Motor neuron (in vitro differentiated cells): ENCODE results near the gene FLT1. TPM values are rescaled to one million over a fixed set of nuclear protein-coding genes. Genes with fewer than 3 reads are reported as not detected.

Experiments
- ATAC-seq, 8 experiments: fragments of 200-7000 bp; cut with Tn5 transposase; replicated peaks in 6 of 8; 2 replicates each; pipeline ENCODE4 v1.8.0; 2021; ENCODE audit warnings: mild to moderate bottlenecking in 8 of 8, moderate library complexity in 8 of 8
- H3K27ac ChIP-seq, 2 donors: fragments of 250-450 bp; sonication (Bioruptor Pico); 2 replicates each; pipeline ENCODE4 v1.9.0; 2021; ENCODE audit warnings: antibody characterized with exemption in 2 of 2, mild to moderate bottlenecking in 2 of 2, moderate library complexity in 1 of 2
- H3K4me1 ChIP-seq, 2 donors: fragments of 250-450 bp; sonication (Bioruptor Pico); replicated peaks in 1 of 2; 2 replicates each; pipeline ENCODE4 v1.6.1; 2021; ENCODE audit warnings: antibody characterized with exemption in 2 of 2, mild to moderate bottlenecking in 2 of 2, moderate library complexity in 1 of 2
- H3K4me3 ChIP-seq, 5 donors: fragments of 250-450 bp; sonication (Bioruptor Pico); 2 replicates each; pipeline ENCODE4 v1.9.0; 2021; ENCODE audit warnings: antibody characterized with exemption in 5 of 5, mild to moderate bottlenecking in 5 of 5, moderate library complexity in 4 of 5
- WGBS, 10 experiments: fragments of 450-650 bp; shearing (Covaris generic); methylation state at CpG; one replicate each; pipeline ENCODE4 v1.0.0; 2022; 5-methylcytosine and 5-hydroxymethylcytosine counted together
- in situ Hi-C, 9 experiments: fragments of 400-800 bp; cut with MboI; loops; one replicate each; pipeline ENCODE4 v1.15.0; 2021; ENCODE audit warnings: low sequenced_read_pairs in 9 of 9, low pct_unique_long_range_greater_than_20kb in 2 of 9; ENCODE audit not compliant: unreplicated experiment in 9 of 9
- total RNA-seq, 8 experiments: library from RNA; unstranded; fragments of 300-600 nt; gene quantifications; 2 replicates each; pipeline versions ENCODE4 v1.2.3 to v1.2.4, GENCODE V29; 2022

Gene FLT1
- total RNA-seq, 8 experiments from 2014 or later: 0.11 to 43.8 (median 0.88) TPM

- peak in 1 of 8 experiments; percentile 3 for ATAC-seq
- peaks cover 0 to 3% of the 10 kb centered on the region in 2 donors for H3K4me1 ChIP-seq
- H3K27ac ChIP-seq: no peak overlapping the region
- peak overlapping the region; percentile 26 to 40 (median 32) for H3K4me3 ChIP-seq
- in situ Hi-C loops: no loop called here
- 3 to 81% (median 37%) methylated on average over 2 to 6 of the region's 10 CpGs; no CpG with 5 or more reads in 4 of the 10 experiments for WGBS, 10 experiments
Measured at GRCh38 chr13:28533125-28533436, 38.2 kb upstream of the FLT1 start.

GRCh38 chr13:28532388-28533124, 37.6 kb upstream of the FLT1 start:
- WGBS, 10 experiments: 2 to 11% (median 3%) methylated on average over 15 to 29 of the region's 96 CpGs; no CpG with 5 or more reads in 7 of the 10 experiments
- ATAC-seq: peak; percentile 11 to 83 (median 72)
- in situ Hi-C loops: no loop called here
- Histone ChIP-seq H3K4me3 (peak overlapping the region; percentile 26 to 40 (median 32)), H3K27ac (no peak overlapping the region), H3K4me1 (peaks cover 0 to 3% of the 10 kb centered on the region in 2 donors)

GRCh38 chr13:28531845-28532387, 37.0 kb upstream of the FLT1 start:
- H3K4me1 ChIP-seq: peaks cover 0 to 3% of the 10 kb centered on the region in 2 donors
- peak overlapping the region; percentile 26 to 40 (median 32) for H3K4me3 ChIP-seq
- no peak overlapping the region for H3K27ac ChIP-seq
- in situ Hi-C loops: no loop called here
- WGBS, 10 experiments: 0 to 29% (median 14%) methylated on average over 4 to 15 of the region's 25 CpGs; no CpG with 5 or more reads in 1 of the 10 experiments
- peak in 2 of 8 experiments; percentile 18 to 51 for ATAC-seq

- WGBS, 10 experiments: 0 to 13% (median 6%) methylated on average over 2 to 15 of the region's 39 CpGs; no CpG with 5 or more reads in 6 of the 10 experiments
- ATAC-seq: peak; percentile 24 to 64 (median 50)
- H3K4me3 ChIP-seq: peak overlapping the region; percentile 13 to 34 (median 24)
- no peak overlapping the region for H3K27ac ChIP-seq
- in situ Hi-C loops: no loop called here
- H3K4me1 ChIP-seq: peaks cover 0 to 3% of the 10 kb centered on the region in 2 donors
Measured at GRCh38 chr13:28531077-28531844, 36.3 kb upstream of the FLT1 start.

- 15 to 100% (median 38%) methylated on average over 1 to 3 of the region's 3 CpGs; no CpG with 5 or more reads in 3 of the 10 experiments for WGBS, 10 experiments
- H3K27ac ChIP-seq: no peak overlapping the region
- H3K4me1 ChIP-seq: peaks cover 0 to 3% of the 10 kb centered on the region in 2 donors
- peak overlapping the region in 2 of 5 donors; percentile 24 to 34 for H3K4me3 ChIP-seq
- in situ Hi-C loops: no loop called here
- peak in 5 of 8 experiments; percentile 13 to 40 (median 31) for ATAC-seq
Measured at GRCh38 chr13:28530729-28531076, 35.8 kb upstream of the FLT1 start.

GRCh38 chr13:28529836-28530235, 34.9 kb upstream of the FLT1 start:
- no peak overlapping the region for H3K4me3 ChIP-seq
- H3K27ac ChIP-seq: no peak overlapping the region
- peaks cover 0 to 3% of the 10 kb centered on the region in 2 donors for H3K4me1 ChIP-seq
- in situ Hi-C loops: no loop called here
- 25 to 100% (median 50%) methylated on average over 1 of the region's 1 CpG; no CpG with 5 or more reads in 3 of the 10 experiments for WGBS, 10 experiments
- no peak for ATAC-seq

GRCh38 chr13:28528848-28529247, 33.9 kb upstream of the FLT1 start:
- in situ Hi-C loops: no loop called here
- ATAC-seq: no peak
- Histone ChIP-seq H3K27ac (no peak overlapping the region), H3K4me1 (peaks cover 0 to 3% of the 10 kb centered on the region in 2 donors), H3K4me3 (no peak overlapping the region)
- whole genome bisulfite sequencing, 10 experiments: 20 to 100% (median 75%) methylated on average over 1 to 3 of the region's 3 CpGs; no CpG with 5 or more reads in 2 of the 10 experiments

GRCh38 chr13:28528388-28528787, 33.5 kb upstream of the FLT1 start:
- Histone ChIP-seq H3K27ac (no peak overlapping the region), H3K4me1 (peaks cover 0 to 3% of the 10 kb centered on the region in 2 donors), H3K4me3 (no peak overlapping the region)
- 31 to 80% (median 53%) methylated on average over 1 to 3 of the region's 3 CpGs; no CpG with 5 or more reads in 3 of the 10 experiments for WGBS, 10 experiments
- no peak for ATAC-seq
- in situ Hi-C loops: no loop called here

- ATAC-seq: no peak
- Histone ChIP-seq H3K4me3 (no peak overlapping the region), H3K4me1 (no peaks in the 10 kb centered on the region), H3K27ac (no peak overlapping the region)
- in situ Hi-C loops: no loop called here
- 46 to 91% (median 85%) methylated on average over 3 to 11 of the region's 13 CpGs; no CpG with 5 or more reads in 1 of the 10 experiments for WGBS, 10 experiments
Measured at GRCh38 chr13:28527629-28528028, 32.7 kb upstream of the FLT1 start.

GRCh38 chr13:28526876-28527275, 31.9 kb upstream of the FLT1 start:
- H3K27ac ChIP-seq: no peak overlapping the region
- H3K4me1 ChIP-seq: no peaks in the 10 kb centered on the region
- no peak overlapping the region for H3K4me3 ChIP-seq
- no peak for ATAC-seq
- 41 to 100% (median 86%) methylated on average over 1 to 10 of the region's 10 CpGs; no CpG with 5 or more reads in 1 of the 10 experiments for WGBS, 10 experiments
- in situ Hi-C loops: no loop called here

GRCh38 chr13:28522871-28523270, 27.9 kb upstream of the FLT1 start:
- Histone ChIP-seq H3K27ac (no peak overlapping the region), H3K4me3 (no peak overlapping the region), H3K4me1 (no peaks in the 10 kb centered on the region)
- 67 to 100% (median 85%) methylated on average over 1 to 7 of the region's 8 CpGs; no CpG with 5 or more reads in 2 of the 10 experiments for WGBS, 10 experiments
- in situ Hi-C loops: loop anchor here in 1 of 9 experiments (25.0 kb wide), 1 partner anchor 114 kb away; no protein-coding TSS in a partner anchor
- ATAC-seq: no peak

GRCh38 chr13:28513745-28514144, 18.8 kb upstream of the FLT1 start:
- H3K4me3 ChIP-seq: no peak overlapping the region
- H3K27ac ChIP-seq: no peak overlapping the region
- in situ Hi-C loops: loop anchor here in 1 of 9 experiments (25.0 kb wide), 1 partner anchor 124 kb away; no protein-coding TSS in a partner anchor
- WGBS, 10 experiments: 40 to 83% (median 74%) methylated on average over 1 to 4 of the region's 4 CpGs
- H3K4me1 ChIP-seq: peaks cover 0 to 5% of the 10 kb centered on the region in 2 donors
- ATAC-seq: no peak

- H3K4me1 ChIP-seq: peaks cover 0 to 5% of the 10 kb centered on the region in 2 donors
- WGBS, 10 experiments: 0 to 100% (median 67%) methylated on average over 1 of the region's 1 CpG; no CpG with 5 or more reads in 3 of the 10 experiments
- in situ Hi-C loops: loop anchor here in 1 of 9 experiments (25.0 kb wide), 1 partner anchor 127 kb away; no protein-coding TSS in a partner anchor
- H3K27ac ChIP-seq: no peak overlapping the region
- ATAC-seq: peak in 2 of 8 experiments; percentile 57 to 92
- H3K4me3 ChIP-seq: no peak overlapping the region
Measured at GRCh38 chr13:28510542-28510941, 15.6 kb upstream of the FLT1 start.
